WTC11 (cell line): ENCODE results near the gene PRELP.

Experiments
- E2F4 ChIP-seq: sonication (generic); formaldehyde crosslinking; IDR thresholded peaks from 2 replicates; pipeline ENCODE4 v1.8.1; 2022; ENCODE audit warnings: low read depth, mild to moderate bottlenecking, moderate library complexity, missing genetic modification reagents, borderline replicate concordance
- GABPB1 ChIP-seq: sonication (generic); formaldehyde crosslinking; IDR thresholded peaks from 2 replicates; pipeline ENCODE4 v1.8.1; 2023; ENCODE audit warnings: mild to moderate bottlenecking, missing genetic modification reagents

GRCh38 chr1:203488539-203488938 is 12.9 kb downstream of the PRELP start:
- TF ChIP-seq E2F4 (CRISPR knock-in tag): no peak
- no peak for TF ChIP-seq GABPB1 (CRISPR knock-in tag)
